Tibial artery (tissue), 4 donors: ENCODE data around the gene CPE.

Experiments
- DNase-seq, 2 donors: peaks; one replicate each; pipeline ENCODE4 v3.0.0-alpha.2; 2019
- H3K27ac ChIP-seq, 2 donors: fragments of 200-600 bp; sonication (generic) in 1 of 2; 1 replicate in 1 of 2; 2 replicates in 1 of 2; pipeline ENCODE4 v1.5.1; 2018 to 2019; ENCODE audit warnings: mild to moderate bottlenecking in 1 of 2
- H3K27me3 ChIP-seq, 2 donors: fragments of 200-600 bp; sonication (generic) in 1 of 2; one replicate each; pipeline versions ENCODE4 v1.5.1 to v1.6.0; 2016 to 2019
- H3K36me3 ChIP-seq, 3 donors: fragments of 200-600 bp; sonication (generic) in 2 of 3; one replicate each; pipeline ENCODE4 v1.5.1; 2016 to 2019; ENCODE audit warnings: mild to moderate bottlenecking in 2 of 3
- H3K4me1 ChIP-seq, 4 donors: fragments of 200-600 bp; sonication (generic) in 2 of 4; 1 replicate in 3 of 4; 2 replicates in 1 of 4; pipeline ENCODE4 v1.5.1; 2016 to 2019
- H3K4me3 ChIP-seq, 2 donors: fragments of 200-600 bp; sonication (generic) in 1 of 2; 1 replicate in 1 of 2; 2 replicates in 1 of 2; pipeline ENCODE4 v1.5.1; 2018 to 2019; ENCODE audit warnings: mild to moderate bottlenecking in 2 of 2
- H3K9me3 ChIP-seq, 3 donors: fragments of 200-600 bp; sonication (generic) in 1 of 3; one replicate each; pipeline ENCODE4 v1.5.1; 2016 to 2019
- CTCF ChIP-seq, 2 experiments: fragments of 200-600 bp in 1 of 2; fragments of 450-650 bp in 1 of 2; IDR thresholded peaks; one replicate each; pipeline ENCODE4 v1.5.1; 2017 to 2019; ENCODE audit warnings: antibody characterized with exemption in 2 of 2, mild to moderate bottlenecking in 1 of 2, moderate library complexity in 1 of 2
- intact Hi-C: fragments of 100-400 bp; cut with DNase I; formaldehyde crosslinking; loops from one replicate; pipeline ENCODE4 v1.15.0; 2023; ENCODE audit warnings: low total_unique reads

The CPE gene

GRCh38 chr4:165514739-165515138, 135.9 kb downstream of the CPE start:
- Histone ChIP-seq H3K4me1 (peaks cover 0 to 9% (median 4%) of the 10 kb centered on the region in 4 donors), H3K9me3 (no peaks in the 10 kb centered on the region), H3K4me3 (no peak overlapping the region), H3K27me3 (no peaks in the 10 kb centered on the region), H3K36me3 (no peaks in the 10 kb centered on the region), H3K27ac (no peak overlapping the region)
- TF ChIP-seq CTCF (IDR thresholded peaks at IDR 0.05), result no peak
- DNase-seq, result no peak
- intact Hi-C loops, result no loop called here

GRCh38 chr4:165515201-165515600, 136.4 kb downstream of the CPE start:
- Histone ChIP-seq H3K36me3 (no peaks in the 10 kb centered on the region), H3K4me3 (no peak overlapping the region), H3K4me1 (peaks cover 0 to 5% (median under 1%) of the 10 kb centered on the region in 4 donors), H3K27me3 (no peaks in the 10 kb centered on the region), H3K9me3 (no peaks in the 10 kb centered on the region), H3K27ac (no peak overlapping the region)
- DNase-seq, result no peak
- no peak for TF ChIP-seq CTCF (IDR thresholded peaks at IDR 0.05)
- intact Hi-C loops, result no loop called here

DNA sequence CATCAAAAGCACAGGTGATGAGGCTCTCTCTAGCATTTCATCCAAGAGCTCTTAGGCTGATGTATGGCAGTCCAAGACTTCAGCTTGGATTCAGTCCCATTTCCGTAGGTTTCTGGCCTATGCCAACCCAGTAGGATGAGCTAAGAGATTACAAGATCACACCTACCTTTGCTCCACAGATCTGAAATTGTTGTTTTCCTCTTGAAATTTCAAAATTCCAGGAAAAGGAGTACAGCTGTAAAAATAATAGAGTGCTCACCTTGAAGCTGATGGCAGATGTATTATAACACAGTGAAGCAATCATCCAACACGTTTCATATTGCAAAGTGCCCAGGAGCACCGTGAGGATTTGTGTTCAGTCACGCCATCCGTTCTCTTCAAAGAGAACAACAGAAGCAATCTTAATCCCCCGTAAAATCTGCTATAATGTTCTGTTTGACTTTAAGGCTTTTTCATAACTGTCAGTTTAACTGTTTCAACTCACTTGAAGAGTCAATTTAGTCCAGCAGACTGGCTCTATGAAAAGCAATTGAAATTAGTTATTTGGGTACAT, 137.5 kb downstream of the CPE start:
- H3K27me3 ChIP-seq, result no peaks in the 10 kb centered on the region
- H3K9me3 ChIP-seq, result no peaks in the 10 kb centered on the region
- H3K4me1 ChIP-seq, result no peaks in the 10 kb centered on the region
- intact Hi-C loops, result no loop called here
- no peak for DNase-seq
- TF ChIP-seq CTCF (IDR thresholded peaks at IDR 0.05), result no peak
- no peak overlapping the region for H3K4me3 ChIP-seq
- H3K36me3 ChIP-seq, result no peaks in the 10 kb centered on the region
- H3K27ac ChIP-seq, result no peak overlapping the region

- intact Hi-C loops, result no loop called here
- no peak for TF ChIP-seq CTCF (IDR thresholded peaks at IDR 0.05)
- no peaks in the 10 kb centered on the region for H3K27me3 ChIP-seq
- H3K4me3 ChIP-seq, result no peak overlapping the region
- H3K27ac ChIP-seq, result no peak overlapping the region
- H3K4me1 ChIP-seq, result no peaks in the 10 kb centered on the region
- H3K36me3 ChIP-seq, result no peaks in the 10 kb centered on the region
- no peaks in the 10 kb centered on the region for H3K9me3 ChIP-seq
- no peak for DNase-seq
Measured at GRCh38 chr4:165517216-165517615, 138.4 kb downstream of the CPE start.

DNA sequence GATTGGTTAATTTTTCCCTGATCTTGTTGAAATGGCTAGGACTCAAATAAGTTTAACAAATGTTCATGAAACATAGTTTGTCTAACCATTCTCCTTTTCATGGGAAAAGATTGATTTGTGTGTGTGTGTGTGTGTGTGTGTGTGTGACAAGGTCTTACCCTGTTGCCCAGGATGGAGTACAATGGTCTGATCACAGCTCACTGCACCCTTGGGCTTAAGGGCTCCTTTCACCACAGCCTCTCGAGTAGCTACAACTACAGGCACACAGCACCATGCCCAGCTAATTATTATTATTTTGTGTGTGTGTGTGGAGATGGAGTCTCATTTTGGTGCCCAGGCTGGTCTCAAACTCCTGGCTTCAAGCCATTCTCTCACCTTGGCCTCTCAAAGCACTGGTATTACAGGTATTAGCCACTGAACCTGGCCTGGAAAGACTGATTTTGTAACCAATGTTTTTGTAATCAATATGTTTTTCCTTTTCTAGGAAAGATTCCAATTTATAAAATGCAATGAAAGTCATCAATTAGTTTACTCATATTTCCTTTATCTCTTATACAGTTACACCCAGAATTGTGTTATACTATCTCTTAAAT, 139.3 kb downstream of the CPE start:
- intact Hi-C loops, result no loop called here
- Histone ChIP-seq H3K27me3 (no peaks in the 10 kb centered on the region), H3K36me3 (no peaks in the 10 kb centered on the region), H3K27ac (no peak overlapping the region), H3K4me1 (no peaks in the 10 kb centered on the region), H3K9me3 (no peaks in the 10 kb centered on the region), H3K4me3 (no peak overlapping the region)
- DNase-seq, result no peak
- no peak for TF ChIP-seq CTCF (IDR thresholded peaks at IDR 0.05)

GRCh38 chr4:165518686-165519085, 139.9 kb downstream of the CPE start:
- H3K36me3 ChIP-seq, result no peaks in the 10 kb centered on the region
- no peaks in the 10 kb centered on the region for H3K4me1 ChIP-seq
- H3K4me3 ChIP-seq, result no peak overlapping the region
- no peak for TF ChIP-seq CTCF (IDR thresholded peaks at IDR 0.05)
- H3K27ac ChIP-seq, result no peak overlapping the region
- no peaks in the 10 kb centered on the region for H3K27me3 ChIP-seq
- DNase-seq, result no peak
- no peaks in the 10 kb centered on the region for H3K9me3 ChIP-seq
- intact Hi-C loops, result no loop called here
